DMS53 treated with DMSO at 0.1 percent for 48 hours (cell line): ENCODE measurements around the gene TTC23.
"Not testable (repeated sequence)": the region's sequence is repeated elsewhere in the genome, so short reads cannot be mapped to it uniquely, and the experiment has no call there.

Source experiments
- DNase-seq: peaks from one replicate; lab custom pipeline; 2025; ENCODE audit not compliant: unreplicated experiment; lab: John Stamatoyannopoulos, UW

Gene TTC23

GRCh38 chr15:99201408-99202175 is 47.8 kb downstream of the TTC23 start:
- no peak for DNase-seq

DNA sequence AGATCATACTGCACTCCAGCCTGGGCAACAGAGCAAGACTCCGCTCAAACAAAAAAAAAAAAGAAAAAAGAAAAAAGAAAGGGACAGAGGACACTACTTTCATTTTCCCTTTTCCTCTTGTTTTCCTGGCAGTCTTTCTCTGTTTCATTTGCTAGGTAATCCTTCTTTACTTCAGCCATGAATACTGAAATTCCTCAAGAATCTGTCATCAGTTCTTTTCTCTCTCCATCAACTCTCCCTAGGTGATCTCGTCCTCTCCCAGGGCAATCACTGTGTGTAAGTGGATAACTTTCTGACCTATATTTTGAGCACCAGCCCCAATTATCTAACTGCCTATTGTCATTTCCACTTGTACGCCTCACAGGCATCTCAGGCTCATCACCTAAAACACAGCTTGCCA is 51.5 kb downstream of the TTC23 start:
- no peak for DNase-seq

DNA sequence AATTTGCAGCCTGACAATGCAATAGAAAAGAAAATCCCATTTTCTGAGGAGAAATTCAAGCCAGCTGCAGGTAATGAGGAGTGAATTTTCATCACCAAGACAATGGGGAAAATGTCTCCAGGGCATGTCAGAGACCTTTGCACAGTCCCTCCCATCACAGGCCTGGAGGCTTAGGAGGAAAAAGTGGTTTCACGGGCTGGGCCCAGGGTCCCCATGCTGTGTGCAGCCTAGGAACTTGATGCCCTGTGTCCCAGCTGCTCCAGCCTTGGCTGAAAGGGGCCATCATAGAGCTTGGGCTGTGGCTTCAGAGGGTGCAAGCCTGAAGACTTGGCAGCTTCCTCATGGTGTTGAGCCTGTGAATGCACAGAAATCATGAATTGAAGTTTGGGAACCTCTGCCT is 57.2 kb downstream of the TTC23 start:
- not testable (repeated sequence) for DNase-seq

- DNase-seq: no peak
These were observed 61.4 kb downstream of the TTC23 start for GRCh38 chr15:99187936-99188335.

- no peak for DNase-seq
These were observed 63.8 kb downstream of the TTC23 start for GRCh38 chr15:99185414-99186130.

DNA sequence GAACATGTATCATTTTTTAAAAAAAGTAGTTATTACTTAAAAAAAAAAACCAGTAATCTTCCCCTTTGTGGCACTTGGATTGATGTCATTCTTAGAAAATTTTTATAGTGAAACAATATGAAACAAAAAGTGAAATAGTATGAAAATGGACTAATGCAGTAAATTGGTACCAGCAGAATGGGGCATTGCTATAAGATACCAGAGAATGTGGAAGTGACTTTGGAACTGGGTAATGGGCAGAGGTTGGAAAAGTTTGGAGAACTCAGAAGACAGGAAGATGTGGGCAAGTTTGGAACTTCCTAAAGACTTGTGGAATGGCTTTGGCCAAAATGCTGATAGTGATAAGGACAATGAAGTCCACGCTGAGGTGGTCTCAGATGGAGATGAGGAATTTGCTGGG is 66.6 kb downstream of the TTC23 start:
- no peak for DNase-seq

DNA sequence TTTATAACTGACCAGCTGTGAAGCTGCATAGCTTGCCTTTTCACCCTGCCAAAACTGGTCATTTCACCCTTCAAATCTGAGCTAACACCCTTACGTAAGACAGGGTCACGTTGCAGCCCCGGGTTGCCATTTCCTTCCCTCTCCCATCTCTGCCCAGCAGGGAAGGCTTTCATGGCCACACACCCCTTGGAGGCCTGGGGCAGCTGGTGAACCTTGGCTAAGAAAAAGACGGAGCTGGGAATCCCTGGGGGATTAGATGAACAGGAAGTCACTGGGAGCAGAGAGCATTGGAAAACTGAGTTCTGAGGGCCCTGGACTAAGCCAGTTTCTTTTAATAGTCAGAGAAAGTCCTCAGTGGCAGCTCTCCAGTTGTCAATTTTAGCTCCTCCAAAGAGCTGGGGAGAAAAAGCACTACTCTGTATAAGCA is 67.8 kb downstream of the TTC23 start:
- no peak for DNase-seq

DNA sequence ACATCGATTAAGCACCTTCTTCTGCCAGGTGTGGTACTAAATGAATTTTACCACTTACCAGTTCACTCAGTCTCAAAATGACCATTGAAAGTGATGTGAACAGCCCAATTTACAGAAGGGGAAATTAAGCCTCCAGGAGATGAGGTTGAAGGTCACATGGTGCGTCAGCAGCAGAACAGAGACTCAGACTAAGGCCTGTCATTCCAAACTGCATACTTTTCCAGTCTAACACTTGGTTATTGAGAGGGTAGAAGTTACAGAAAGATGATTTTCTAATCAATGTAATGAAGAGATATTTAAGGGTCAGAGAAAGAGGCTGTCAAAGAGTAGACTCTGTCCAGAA is 68.4 kb downstream of the TTC23 start:
- DNase-seq: no peak

DNA sequence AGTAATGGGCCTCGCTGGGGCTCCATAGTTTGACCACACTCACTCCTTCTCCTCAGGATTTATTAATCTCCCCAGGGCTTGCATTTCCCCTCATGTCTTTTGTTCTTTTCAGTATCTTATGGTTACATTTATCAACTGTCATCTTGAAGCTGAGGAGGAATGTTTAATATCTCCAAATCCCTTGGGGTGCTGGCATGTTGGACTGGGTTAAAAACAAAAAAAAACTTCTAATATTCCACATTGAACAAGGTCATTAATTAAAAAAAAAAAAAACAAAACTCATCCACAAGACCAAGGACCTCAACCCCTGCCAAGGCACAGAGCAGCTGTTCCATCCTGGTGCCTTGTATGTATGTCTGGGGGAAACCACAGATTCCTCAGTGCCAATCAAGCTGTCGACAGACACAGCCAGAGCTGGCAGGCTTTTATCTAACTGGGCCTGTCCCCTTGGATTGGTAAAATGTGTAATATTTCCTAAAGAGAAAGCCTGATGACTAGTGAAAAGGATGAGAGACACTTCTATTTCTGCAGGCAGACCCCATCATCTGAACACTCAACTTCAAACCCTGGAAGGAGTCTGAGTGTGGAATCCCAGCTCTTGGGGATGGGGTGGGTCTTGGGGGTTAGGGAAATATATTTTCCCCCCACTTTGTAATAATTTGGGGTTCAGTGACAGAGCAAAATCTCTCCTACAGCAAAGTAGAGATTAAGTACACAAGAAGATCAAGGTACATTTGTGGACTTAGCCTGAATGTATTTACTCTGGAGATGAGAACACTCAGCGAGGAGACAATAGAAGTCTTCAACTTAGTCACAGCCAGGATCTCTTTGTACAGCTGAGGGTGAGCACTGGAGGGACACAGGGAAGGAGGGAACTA is 69.1 kb downstream of the TTC23 start:
- peak; percentile 55 for DNase-seq

- DNase-seq: no peak
These were observed 71.7 kb downstream of the TTC23 start for GRCh38 chr15:99177679-99178078.

GRCh38 chr15:99176757-99177156 is 72.6 kb downstream of the TTC23 start:
- no peak for DNase-seq

- no peak for DNase-seq
These were observed 74.6 kb downstream of the TTC23 start for GRCh38 chr15:99174567-99175395.

DNA sequence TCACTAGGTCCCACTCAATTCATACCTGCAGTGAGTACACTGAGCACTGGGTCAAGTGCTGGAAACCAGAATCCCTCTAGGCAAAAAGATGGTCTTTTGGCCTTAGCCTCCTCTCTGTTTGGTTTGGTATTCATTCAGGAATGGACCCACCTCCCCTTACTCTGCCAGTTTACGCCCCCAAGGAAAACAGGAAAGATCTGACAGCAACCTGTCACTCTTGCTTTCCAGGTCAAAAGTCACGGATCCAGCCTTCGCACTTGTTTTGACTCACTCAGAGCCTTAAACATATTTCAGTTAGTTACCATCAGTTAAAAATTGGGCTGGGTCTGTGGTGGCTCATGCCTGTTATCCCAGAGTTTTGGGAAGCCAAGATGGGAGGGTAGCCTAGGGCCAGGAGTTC is 76.4 kb downstream of the TTC23 start:
- DNase-seq: no peak

- no peak for DNase-seq
These were observed 77.2 kb downstream of the TTC23 start for GRCh38 chr15:99172171-99172570.

- no peak for DNase-seq
These were observed 78.8 kb downstream of the TTC23 start for GRCh38 chr15:99170476-99171065.

DNA sequence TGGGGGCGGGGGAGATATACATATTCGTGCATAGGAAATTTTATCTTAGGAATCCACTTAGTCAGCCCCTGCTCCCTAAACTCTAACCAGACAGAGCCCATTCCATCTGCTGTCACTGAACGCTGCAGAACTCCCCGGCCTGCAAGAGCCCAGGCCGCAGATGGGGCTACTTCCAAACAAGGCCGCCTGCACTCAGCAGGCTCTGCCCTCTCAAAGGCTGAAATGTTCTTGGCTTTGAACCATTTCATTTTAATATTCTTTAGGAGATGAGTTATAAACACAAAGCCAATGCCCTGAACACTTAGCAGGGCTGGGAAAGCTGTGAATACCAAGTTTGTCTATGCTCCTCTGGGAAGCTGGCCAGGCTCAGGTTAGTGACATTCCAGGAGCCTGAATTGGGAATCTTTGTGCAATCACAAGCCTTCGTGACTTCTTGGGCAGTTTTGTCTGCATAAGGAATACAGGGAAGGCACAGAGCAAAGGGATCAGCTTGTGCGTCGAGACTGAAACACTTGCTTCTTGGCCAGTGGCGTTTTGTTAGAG is 79.5 kb downstream of the TTC23 start:
- no peak for DNase-seq

DNA sequence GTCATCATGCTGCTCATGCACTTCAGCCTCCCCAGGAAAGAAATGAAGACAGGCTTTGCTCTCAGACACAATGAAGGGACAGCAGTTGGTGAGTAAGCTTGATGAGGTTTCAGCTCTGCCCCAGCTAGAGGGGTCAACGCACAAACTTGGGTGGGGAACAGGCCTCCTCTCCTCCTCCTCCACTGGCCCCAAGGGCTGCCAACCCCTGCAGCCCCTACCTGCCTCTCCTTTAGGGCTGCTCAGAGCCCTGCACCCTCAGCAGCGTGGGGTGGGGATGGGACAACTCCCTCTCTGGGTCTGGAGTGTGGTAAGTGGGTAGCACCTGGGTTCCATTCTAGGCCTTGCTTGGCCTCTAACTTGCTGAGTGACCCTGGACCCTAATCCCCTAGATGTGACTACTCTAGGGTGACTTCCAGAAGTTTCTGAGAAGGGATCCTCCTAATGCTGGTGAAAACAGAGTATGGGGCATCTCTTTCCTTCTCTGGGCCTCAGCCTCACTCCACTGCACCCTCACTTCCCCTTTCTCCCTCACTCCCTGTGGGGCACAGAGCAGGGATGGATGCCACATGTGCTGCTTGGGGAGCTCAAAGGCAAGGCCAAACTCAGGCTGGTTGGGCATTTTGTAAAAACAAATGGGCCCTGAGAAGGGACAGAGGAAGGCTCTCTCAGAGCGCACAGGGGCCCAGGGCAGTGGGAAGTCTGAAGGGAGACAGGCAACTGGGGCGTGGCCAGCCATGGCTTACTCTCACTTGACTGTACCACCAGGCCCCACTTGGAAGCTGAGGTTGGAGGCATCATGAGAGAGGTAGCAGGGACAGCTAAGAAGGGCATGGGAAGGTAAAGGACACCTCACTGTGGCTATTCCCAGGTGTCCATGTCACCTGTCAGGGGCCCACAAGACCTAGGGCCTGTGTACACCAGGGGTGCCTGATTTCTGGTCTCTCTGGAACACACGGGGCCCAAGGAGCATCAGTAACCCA is 80.5 kb downstream of the TTC23 start:
- DNase-seq: no peak

- DNase-seq: no peak
These were observed 81.7 kb downstream of the TTC23 start for GRCh38 chr15:99167640-99168039.

DNA sequence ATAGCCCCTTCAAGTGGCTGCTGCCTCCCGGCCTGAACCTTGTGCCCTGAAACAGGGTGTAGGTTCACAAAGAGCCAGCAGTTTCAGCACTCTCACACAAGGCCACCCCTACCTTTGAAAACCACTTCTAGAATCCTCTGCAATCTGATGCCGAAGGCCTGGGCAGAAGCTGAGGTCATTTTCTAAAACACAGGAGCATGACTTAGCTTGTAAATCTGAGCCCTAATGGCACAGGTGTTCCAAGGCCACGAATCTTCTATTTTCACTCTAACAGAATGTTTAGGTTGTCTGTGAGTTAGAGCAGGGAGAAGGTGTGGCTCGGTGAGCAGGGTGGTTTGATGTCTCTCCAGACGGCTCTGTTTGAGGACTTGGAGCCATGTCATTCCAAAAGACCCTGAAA is 82.2 kb downstream of the TTC23 start:
- DNase-seq: no peak
